ENCODE results near the gene KL.

DNA sequence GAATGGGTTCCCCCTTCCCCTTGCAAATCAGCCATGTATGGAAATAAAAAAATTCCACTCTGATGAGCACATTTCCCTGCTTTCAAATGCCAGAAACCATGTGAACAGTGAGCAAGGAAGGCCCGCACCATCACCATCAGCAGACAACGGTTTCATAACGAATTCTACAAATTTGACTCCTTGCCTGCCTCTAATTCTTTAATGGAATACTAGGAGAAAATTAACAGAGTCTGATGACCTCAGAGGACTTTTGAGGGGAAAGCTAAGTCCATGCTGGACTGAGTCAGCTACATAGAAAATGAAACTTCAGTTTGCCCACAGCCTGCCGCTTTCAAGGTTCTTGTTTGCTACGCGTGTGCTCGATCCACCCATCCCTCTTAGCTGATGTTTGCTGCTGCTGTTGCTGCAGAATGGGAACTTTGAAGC lies 46.7 kb upstream of the KL start:
- TF ChIP-seq FOSL1 (IDR thresholded peaks at IDR 0.05; ENCODE audit: low read depth) (no peak), SIN3A (IDR thresholded peaks at IDR 0.05; ENCODE audit: low read depth) (no peak), JUND (IDR thresholded peaks at IDR 0.05) (no peak), EZH2 (IDR thresholded peaks at IDR 0.05) (no peak), EGR1 (IDR thresholded peaks at IDR 0.05; ENCODE audit: low read depth) (no peak), POLR2A (IDR thresholded peaks at IDR 0.05; ENCODE audit: borderline replicate concordance, extremely low read depth, insufficient read depth, insufficient read length) (no peak), POLR2AphosphoS5 (IDR thresholded peaks at IDR 0.05; ENCODE audit: low read depth, low read length) (no peak), CEBPB (IDR thresholded peaks at IDR 0.05; ENCODE audit: low read depth) (no peak), ZNF274 (IDR thresholded peaks at IDR 0.05; ENCODE audit: low read depth, low read length) (no peak)
- TF ChIP-seq, protein P1, sequence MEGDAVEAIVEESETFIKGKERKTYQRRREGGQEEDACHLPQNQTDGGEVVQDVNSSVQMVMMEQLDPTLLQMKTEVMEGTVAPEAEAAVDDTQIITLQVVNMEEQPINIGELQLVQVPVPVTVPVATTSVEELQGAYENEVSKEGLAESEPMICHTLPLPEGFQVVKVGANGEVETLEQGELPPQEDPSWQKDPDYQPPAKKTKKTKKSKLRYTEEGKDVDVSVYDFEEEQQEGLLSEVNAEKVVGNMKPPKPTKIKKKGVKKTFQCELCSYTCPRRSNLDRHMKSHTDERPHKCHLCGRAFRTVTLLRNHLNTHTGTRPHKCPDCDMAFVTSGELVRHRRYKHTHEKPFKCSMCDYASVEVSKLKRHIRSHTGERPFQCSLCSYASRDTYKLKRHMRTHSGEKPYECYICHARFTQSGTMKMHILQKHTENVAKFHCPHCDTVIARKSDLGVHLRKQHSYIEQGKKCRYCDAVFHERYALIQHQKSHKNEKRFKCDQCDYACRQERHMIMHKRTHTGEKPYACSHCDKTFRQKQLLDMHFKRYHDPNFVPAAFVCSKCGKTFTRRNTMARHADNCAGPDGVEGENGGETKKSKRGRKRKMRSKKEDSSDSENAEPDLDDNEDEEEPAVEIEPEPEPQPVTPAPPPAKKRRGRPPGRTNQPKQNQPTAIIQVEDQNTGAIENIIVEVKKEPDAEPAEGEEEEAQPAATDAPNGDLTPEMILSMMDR (IDR thresholded peaks at IDR 0.05 in 2 of 3, conservative IDR thresholded peaks at IDR 0.05 in 1 of 3; ENCODE audit: borderline replicate concordance in 1 of 3, insufficient read depth in 1 of 3, low read depth in 2 of 3, low read length in 2 of 3): no peak

Data from HCT116 (cell line).